HEK293 (cell line): ENCODE data around the gene GAMT.

Experiments used
- CTCF ChIA-PET: fragments of 350-600 bp; formaldehyde crosslinking; extraction: SDS; loops from one replicate; lab custom pipeline; 2021; ENCODE audit warnings: antibody characterized with exemption; lab: Yijun Ruan, JAX
- POLR2A ChIA-PET: fragments of 300-600 bp; formaldehyde crosslinking; extraction: SDS; loops from one replicate; lab custom pipeline; 2020; ENCODE audit warnings: antibody characterized with exemption, inconsistent platforms; lab: Yijun Ruan, JAX
- H3K27ac ChIP-seq: fragments of 200-500 bp; sonication (Bioruptor generic); 2 replicates; pipeline ENCODE4 v1.5.1; 2014; ENCODE audit warnings: low read depth, low read length, control low read depth, inconsistent platforms; ENCODE audit errors: extremely low read depth
- H3K36me3 ChIP-seq, 2 experiments: fragments of 200-500 bp in 1 of 2; sonication (Bioruptor generic) in 1 of 2; 1 replicate in 1 of 2; 2 replicates in 1 of 2; pipeline ENCODE4 v1.5.1; 2014 to 2017; ENCODE audit warnings: inconsistent platforms in 2 of 2, low read length in 2 of 2; ENCODE audit not compliant: control insufficient read depth in 2 of 2, insufficient read depth in 1 of 2
- H3K4me1 ChIP-seq: fragments of 200-500 bp; sonication (Bioruptor generic); 2 replicates; pipeline ENCODE4 v1.5.1; 2014; ENCODE audit warnings: mild to moderate bottlenecking, low read length, inconsistent platforms; ENCODE audit not compliant: control insufficient read depth, insufficient read depth
- H3K4me3 ChIP-seq: 2 replicates; pipeline ENCODE4 v1.5.1; 2011; ENCODE audit warnings: low read depth, mild to moderate bottlenecking, control low read depth, low read length, moderate library complexity
- H3K9me3 ChIP-seq: fragments of 200-500 bp; sonication (Bioruptor generic); 2 replicates; pipeline ENCODE4 v1.5.1; 2014; ENCODE audit warnings: low read depth, low read length, inconsistent platforms; ENCODE audit not compliant: control insufficient read depth, insufficient read depth
- ATF2 ChIP-seq: fragments of 450-650 bp; formaldehyde crosslinking; IDR thresholded peaks from 2 replicates; pipeline ENCODE4 v1.5.1; 2016; ENCODE audit warnings: missing biosample characterization, missing genetic modification characterization, low read depth
- INSM2 ChIP-seq: fragments of 450-650 bp; formaldehyde crosslinking; IDR thresholded peaks from 2 replicates; pipeline ENCODE4 v1.5.1; 2016; ENCODE audit warnings: missing biosample characterization, missing genetic modification characterization
- KLF9 ChIP-seq: fragments of 450-650 bp; formaldehyde crosslinking; IDR thresholded peaks from 2 replicates; pipeline ENCODE4 v1.5.1; 2016; ENCODE audit warnings: missing biosample characterization, missing genetic modification characterization, low read depth
- PRDM1 ChIP-seq: fragments of 450-650 bp; formaldehyde crosslinking; IDR thresholded peaks from 2 replicates; pipeline ENCODE4; 2016; ENCODE audit warnings: missing biosample characterization, missing genetic modification characterization
- RBAK ChIP-seq: fragments of 450-650 bp; formaldehyde crosslinking; IDR thresholded peaks from 2 replicates; pipeline ENCODE4 v1.5.1; 2016; ENCODE audit warnings: missing biosample characterization, missing genetic modification characterization
- SCRT2 ChIP-seq: fragments of 450-650 bp; formaldehyde crosslinking; IDR thresholded peaks from 2 replicates; pipeline ENCODE4 v1.5.1; 2016; ENCODE audit warnings: missing biosample characterization, missing genetic modification characterization
- TRIM28 ChIP-seq: IDR thresholded peaks from 2 replicates; pipeline ENCODE4 v1.6.1; 2011; ENCODE audit warnings: low read length, control low read depth, borderline replicate concordance
- YY1 ChIP-seq: fragments of 450-650 bp; formaldehyde crosslinking; IDR thresholded peaks from 2 replicates; pipeline ENCODE4 v1.5.1; 2018; ENCODE audit warnings: missing biosample characterization, missing genetic modification characterization
- ZBTB1 ChIP-seq: fragments of 450-650 bp; formaldehyde crosslinking; IDR thresholded peaks from 2 replicates; pipeline ENCODE4 v1.5.1; 2016; ENCODE audit warnings: missing biosample characterization, missing genetic modification characterization
- ZBTB10 ChIP-seq: fragments of 450-650 bp; formaldehyde crosslinking; IDR thresholded peaks from 2 replicates; pipeline ENCODE4 v1.5.1; 2016; ENCODE audit warnings: missing biosample characterization, missing genetic modification characterization
- ZBTB8A ChIP-seq: fragments of 450-650 bp; formaldehyde crosslinking; IDR thresholded peaks from 2 replicates; pipeline ENCODE4 v1.5.1; 2016; ENCODE audit warnings: missing biosample characterization, missing genetic modification characterization
- ZFP41 ChIP-seq: fragments of 450-650 bp; formaldehyde crosslinking; IDR thresholded peaks from 2 replicates; pipeline ENCODE4 v1.5.1; 2016; ENCODE audit warnings: missing biosample characterization, missing genetic modification characterization, borderline replicate concordance
- ZNF146 ChIP-seq: fragments of 450-650 bp; formaldehyde crosslinking; IDR thresholded peaks from 2 replicates; pipeline ENCODE4 v1.5.1; 2016; ENCODE audit warnings: missing biosample characterization, missing genetic modification characterization
- ZNF16 ChIP-seq: fragments of 450-650 bp; formaldehyde crosslinking; IDR thresholded peaks from 2 replicates; pipeline ENCODE4 v1.5.1; 2016; ENCODE audit warnings: low read depth, missing biosample characterization, missing genetic modification characterization
- ZNF18 ChIP-seq: fragments of 450-650 bp; formaldehyde crosslinking; IDR thresholded peaks from 2 replicates; pipeline ENCODE4 v1.5.1; 2016; ENCODE audit warnings: missing biosample characterization, missing genetic modification characterization
- ZNF202 ChIP-seq: fragments of 450-650 bp; formaldehyde crosslinking; IDR thresholded peaks from 2 replicates; pipeline ENCODE4 v1.5.1; 2016; ENCODE audit warnings: missing biosample characterization, missing genetic modification characterization, borderline replicate concordance
- ZNF223 ChIP-seq: fragments of 450-650 bp; formaldehyde crosslinking; IDR thresholded peaks from 2 replicates; pipeline ENCODE4 v1.5.1; 2016; ENCODE audit warnings: missing biosample characterization, missing genetic modification characterization
- ZNF266 ChIP-seq: fragments of 450-650 bp; formaldehyde crosslinking; IDR thresholded peaks from 2 replicates; pipeline ENCODE4 v1.5.1; 2016; ENCODE audit warnings: missing biosample characterization, missing genetic modification characterization, low read depth
- ZNF433 ChIP-seq: fragments of 450-650 bp; formaldehyde crosslinking; IDR thresholded peaks from 2 replicates; pipeline ENCODE4 v1.5.1; 2016; ENCODE audit warnings: missing biosample characterization, missing genetic modification characterization, low read depth
- ZNF449 ChIP-seq: fragments of 450-650 bp; formaldehyde crosslinking; IDR thresholded peaks from 2 replicates; pipeline ENCODE4 v1.5.1; 2017; ENCODE audit warnings: missing biosample characterization, mild to moderate bottlenecking, missing genetic modification characterization, moderate library complexity
- ZNF571 ChIP-seq: fragments of 450-650 bp; formaldehyde crosslinking; IDR thresholded peaks from 2 replicates; pipeline ENCODE4 v1.5.0; 2017; ENCODE audit warnings: missing biosample characterization, missing genetic modification characterization
- ZNF664 ChIP-seq: fragments of 450-650 bp; formaldehyde crosslinking; IDR thresholded peaks from 2 replicates; pipeline ENCODE4 v1.5.1; 2016; ENCODE audit warnings: missing biosample characterization, missing genetic modification characterization
- TF ChIP-seq, protein P1 (sequence below): fragments of 450-650 bp; formaldehyde crosslinking; IDR thresholded peaks from 2 replicates; pipeline ENCODE4 v1.5.1; 2016; ENCODE audit warnings: missing biosample characterization, missing genetic modification characterization
- TF ChIP-seq, protein P2 (sequence below): fragments of 450-650 bp; formaldehyde crosslinking; IDR thresholded peaks from 2 replicates; pipeline ENCODE4 v1.5.1; 2016; ENCODE audit warnings: missing biosample characterization, missing genetic modification characterization, low read depth

GAMT gene

DNA sequence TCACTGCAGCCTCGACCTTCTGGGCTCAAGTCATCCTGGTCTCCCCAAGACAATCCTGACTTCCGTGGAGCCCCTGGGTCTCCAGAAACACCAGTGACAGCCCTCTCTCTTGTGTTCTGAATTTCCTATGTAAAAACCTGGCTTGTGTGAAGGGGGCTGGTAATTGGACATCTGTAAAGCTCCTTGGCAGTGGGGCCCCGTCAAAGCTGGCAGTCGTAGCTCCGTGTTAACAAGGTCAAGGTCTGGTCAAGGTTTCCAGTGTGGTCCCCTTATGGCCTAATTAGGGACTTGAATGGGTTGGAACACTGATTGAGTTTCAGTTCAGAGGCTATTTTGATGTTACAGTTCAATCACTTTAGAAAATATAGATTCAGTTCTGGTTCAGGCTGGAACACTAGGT lies 50.5 kb downstream of the GAMT start:
- no peak overlapping the region for H3K27ac ChIP-seq
- TF ChIP-seq SCRT2 (tag by site-specific recombination) (no peak), ZNF202 (tag by site-specific recombination) (no peak), ZNF266 (tag by site-specific recombination) (no peak), YY1 (tag by site-specific recombination) (no peak), ZNF664 (tag by site-specific recombination) (no peak), ZNF223 (tag by site-specific recombination) (no peak), ZBTB1 (tag by site-specific recombination) (no peak)
- TF ChIP-seq, all 188 proteins: peak for 0
- POLR2A ChIA-PET = no interaction called here
- H3K4me3 ChIP-seq = no peak overlapping the region
- no peaks in the 10 kb centered on the region for H3K9me3 ChIP-seq
- no peaks in the 10 kb centered on the region for H3K36me3 ChIP-seq
- H3K4me1 ChIP-seq = 0 out of 2 replicates have a peak, but pooled peaks cover 3% of the 10 kb centered on the region
- CTCF ChIA-PET = no interaction called here

- ChIA-PET POLR2A (interaction anchor here (1.6 kb wide), 1 partner anchor 80 kb away, joined by 5 read pairs; the partner anchor contains the start of gene CIRBP), CTCF (no interaction called here)
- Histone ChIP-seq H3K9me3 (no peaks in the 10 kb centered on the region), H3K36me3 (no peaks in the 10 kb centered on the region), H3K4me3 (no peak overlapping the region), H3K4me1 (no peaks in the 10 kb centered on the region), H3K27ac (no peak overlapping the region)
- TF ChIP-seq, protein P1, sequence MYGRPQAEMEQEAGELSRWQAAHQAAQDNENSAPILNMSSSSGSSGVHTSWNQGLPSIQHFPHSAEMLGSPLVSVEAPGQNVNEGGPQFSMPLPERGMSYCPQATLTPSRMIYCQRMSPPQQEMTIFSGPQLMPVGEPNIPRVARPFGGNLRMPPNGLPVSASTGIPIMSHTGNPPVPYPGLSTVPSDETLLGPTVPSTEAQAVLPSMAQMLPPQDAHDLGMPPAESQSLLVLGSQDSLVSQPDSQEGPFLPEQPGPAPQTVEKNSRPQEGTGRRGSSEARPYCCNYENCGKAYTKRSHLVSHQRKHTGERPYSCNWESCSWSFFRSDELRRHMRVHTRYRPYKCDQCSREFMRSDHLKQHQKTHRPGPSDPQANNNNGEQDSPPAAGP = no peak
- TF ChIP-seq ZBTB10 (no peak), ZNF146 (no peak), ZNF449 (tag by site-specific recombination) (no peak), ZFP41 (tag by site-specific recombination) (no peak), INSM2 (tag by site-specific recombination) (no peak), PRDM1 (tag by site-specific recombination) (no peak), ZNF433 (tag by site-specific recombination) (no peak), TRIM28 (no peak), RBAK (no peak), ZBTB8A (tag by site-specific recombination) (no peak), ATF2 (no peak), KLF9 (tag by site-specific recombination) (no peak), ZNF571 (no peak), ZNF18 (no peak), ZNF16 (no peak)
- TF ChIP-seq, protein P2, sequence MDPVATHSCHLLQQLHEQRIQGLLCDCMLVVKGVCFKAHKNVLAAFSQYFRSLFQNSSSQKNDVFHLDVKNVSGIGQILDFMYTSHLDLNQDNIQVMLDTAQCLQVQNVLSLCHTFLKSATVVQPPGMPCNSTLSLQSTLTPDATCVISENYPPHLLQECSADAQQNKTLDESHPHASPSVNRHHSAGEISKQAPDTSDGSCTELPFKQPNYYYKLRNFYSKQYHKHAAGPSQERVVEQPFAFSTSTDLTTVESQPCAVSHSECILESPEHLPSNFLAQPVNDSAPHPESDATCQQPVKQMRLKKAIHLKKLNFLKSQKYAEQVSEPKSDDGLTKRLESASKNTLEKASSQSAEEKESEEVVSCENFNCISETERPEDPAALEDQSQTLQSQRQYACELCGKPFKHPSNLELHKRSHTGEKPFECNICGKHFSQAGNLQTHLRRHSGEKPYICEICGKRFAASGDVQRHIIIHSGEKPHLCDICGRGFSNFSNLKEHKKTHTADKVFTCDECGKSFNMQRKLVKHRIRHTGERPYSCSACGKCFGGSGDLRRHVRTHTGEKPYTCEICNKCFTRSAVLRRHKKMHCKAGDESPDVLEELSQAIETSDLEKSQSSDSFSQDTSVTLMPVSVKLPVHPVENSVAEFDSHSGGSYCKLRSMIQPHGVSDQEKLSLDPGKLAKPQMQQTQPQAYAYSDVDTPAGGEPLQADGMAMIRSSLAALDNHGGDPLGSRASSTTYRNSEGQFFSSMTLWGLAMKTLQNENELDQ = no peak
Measured at GRCh38 chr19:1349211-1349610, 52.1 kb downstream of the GAMT start.
